ENCODE data around the gene STIM2.

DNA sequence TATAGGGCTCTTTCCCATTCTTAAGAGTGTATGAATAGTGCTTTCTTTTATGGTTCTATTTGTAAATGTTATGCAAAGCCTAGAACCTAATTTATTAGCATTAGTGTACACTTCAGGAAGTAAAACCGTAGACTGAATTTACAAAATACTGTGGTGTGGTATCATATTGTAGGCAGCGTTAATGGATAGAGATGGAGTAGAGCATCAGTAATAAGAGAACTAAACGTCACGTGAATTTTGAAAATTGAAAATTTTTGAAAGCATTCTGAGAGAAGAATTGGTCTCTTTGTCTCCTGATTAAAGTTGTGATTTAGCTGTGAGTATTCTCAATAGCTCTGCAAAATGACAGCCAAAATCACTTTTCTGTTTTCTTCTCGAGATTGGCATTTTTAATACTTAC is 2.9 kb downstream of the STIM2 start:
- TF ChIP-seq, protein P1, sequence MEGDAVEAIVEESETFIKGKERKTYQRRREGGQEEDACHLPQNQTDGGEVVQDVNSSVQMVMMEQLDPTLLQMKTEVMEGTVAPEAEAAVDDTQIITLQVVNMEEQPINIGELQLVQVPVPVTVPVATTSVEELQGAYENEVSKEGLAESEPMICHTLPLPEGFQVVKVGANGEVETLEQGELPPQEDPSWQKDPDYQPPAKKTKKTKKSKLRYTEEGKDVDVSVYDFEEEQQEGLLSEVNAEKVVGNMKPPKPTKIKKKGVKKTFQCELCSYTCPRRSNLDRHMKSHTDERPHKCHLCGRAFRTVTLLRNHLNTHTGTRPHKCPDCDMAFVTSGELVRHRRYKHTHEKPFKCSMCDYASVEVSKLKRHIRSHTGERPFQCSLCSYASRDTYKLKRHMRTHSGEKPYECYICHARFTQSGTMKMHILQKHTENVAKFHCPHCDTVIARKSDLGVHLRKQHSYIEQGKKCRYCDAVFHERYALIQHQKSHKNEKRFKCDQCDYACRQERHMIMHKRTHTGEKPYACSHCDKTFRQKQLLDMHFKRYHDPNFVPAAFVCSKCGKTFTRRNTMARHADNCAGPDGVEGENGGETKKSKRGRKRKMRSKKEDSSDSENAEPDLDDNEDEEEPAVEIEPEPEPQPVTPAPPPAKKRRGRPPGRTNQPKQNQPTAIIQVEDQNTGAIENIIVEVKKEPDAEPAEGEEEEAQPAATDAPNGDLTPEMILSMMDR (IDR thresholded peaks at IDR 0.05 in 4 of 5, conservative IDR thresholded peaks at IDR 0.05 in 1 of 5), result no peak
- TF ChIP-seq POLR2A (IDR thresholded peaks at IDR 0.05), result no peak

Measured in gastrocnemius medialis (tissue), 4 donors.